Epithelial cell of esophagus (primary cell): Measurements from ENCODE around the gene TUBA8.
"Not testable (repeated sequence)": the region's sequence is repeated elsewhere in the genome, so short reads cannot be mapped to it uniquely, and the experiment has no call there.

Experiments used
- DNase-seq: peaks from one replicate; pipeline ENCODE4 v3.0.0; 2010; ENCODE audit warnings: low read depth
- H3K4me3 ChIP-seq: 2 replicates; pipeline ENCODE4 v1.5.1; 2011; ENCODE audit warnings: mild to moderate bottlenecking, low read length, control low read depth
- TF ChIP-seq, protein P1 (sequence below): IDR thresholded peaks from 2 replicates; pipeline ENCODE4 v1.5.1; 2011; ENCODE audit warnings: low read depth, mild to moderate bottlenecking, low read length, control low read depth, inconsistent platforms; ENCODE audit not compliant: insufficient read depth; ENCODE audit errors: missing control alignments

The TUBA8 gene

DNA sequence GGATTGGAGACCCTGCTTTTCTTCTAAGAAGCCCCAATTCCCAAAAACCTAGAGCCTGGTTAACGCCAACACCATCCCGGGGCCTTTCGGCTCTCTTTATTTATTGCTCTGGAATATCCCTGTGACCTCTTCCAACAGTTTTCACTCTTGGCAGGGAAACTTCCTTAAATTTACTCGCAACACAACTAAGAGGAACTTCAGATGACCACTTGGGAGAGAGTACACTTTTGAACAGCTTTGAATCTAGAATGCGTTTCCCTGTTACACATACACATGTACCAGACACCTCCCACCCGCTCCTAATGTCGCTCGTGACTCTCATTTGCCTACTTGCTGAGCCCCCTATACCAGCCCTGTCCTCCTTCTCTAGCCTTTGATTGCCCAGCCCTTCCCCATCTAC lies 19.4 kb downstream of the TUBA8 start:
- TF ChIP-seq, protein P1, sequence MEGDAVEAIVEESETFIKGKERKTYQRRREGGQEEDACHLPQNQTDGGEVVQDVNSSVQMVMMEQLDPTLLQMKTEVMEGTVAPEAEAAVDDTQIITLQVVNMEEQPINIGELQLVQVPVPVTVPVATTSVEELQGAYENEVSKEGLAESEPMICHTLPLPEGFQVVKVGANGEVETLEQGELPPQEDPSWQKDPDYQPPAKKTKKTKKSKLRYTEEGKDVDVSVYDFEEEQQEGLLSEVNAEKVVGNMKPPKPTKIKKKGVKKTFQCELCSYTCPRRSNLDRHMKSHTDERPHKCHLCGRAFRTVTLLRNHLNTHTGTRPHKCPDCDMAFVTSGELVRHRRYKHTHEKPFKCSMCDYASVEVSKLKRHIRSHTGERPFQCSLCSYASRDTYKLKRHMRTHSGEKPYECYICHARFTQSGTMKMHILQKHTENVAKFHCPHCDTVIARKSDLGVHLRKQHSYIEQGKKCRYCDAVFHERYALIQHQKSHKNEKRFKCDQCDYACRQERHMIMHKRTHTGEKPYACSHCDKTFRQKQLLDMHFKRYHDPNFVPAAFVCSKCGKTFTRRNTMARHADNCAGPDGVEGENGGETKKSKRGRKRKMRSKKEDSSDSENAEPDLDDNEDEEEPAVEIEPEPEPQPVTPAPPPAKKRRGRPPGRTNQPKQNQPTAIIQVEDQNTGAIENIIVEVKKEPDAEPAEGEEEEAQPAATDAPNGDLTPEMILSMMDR: no peak
- H3K4me3 ChIP-seq: no peak overlapping the region

DNA sequence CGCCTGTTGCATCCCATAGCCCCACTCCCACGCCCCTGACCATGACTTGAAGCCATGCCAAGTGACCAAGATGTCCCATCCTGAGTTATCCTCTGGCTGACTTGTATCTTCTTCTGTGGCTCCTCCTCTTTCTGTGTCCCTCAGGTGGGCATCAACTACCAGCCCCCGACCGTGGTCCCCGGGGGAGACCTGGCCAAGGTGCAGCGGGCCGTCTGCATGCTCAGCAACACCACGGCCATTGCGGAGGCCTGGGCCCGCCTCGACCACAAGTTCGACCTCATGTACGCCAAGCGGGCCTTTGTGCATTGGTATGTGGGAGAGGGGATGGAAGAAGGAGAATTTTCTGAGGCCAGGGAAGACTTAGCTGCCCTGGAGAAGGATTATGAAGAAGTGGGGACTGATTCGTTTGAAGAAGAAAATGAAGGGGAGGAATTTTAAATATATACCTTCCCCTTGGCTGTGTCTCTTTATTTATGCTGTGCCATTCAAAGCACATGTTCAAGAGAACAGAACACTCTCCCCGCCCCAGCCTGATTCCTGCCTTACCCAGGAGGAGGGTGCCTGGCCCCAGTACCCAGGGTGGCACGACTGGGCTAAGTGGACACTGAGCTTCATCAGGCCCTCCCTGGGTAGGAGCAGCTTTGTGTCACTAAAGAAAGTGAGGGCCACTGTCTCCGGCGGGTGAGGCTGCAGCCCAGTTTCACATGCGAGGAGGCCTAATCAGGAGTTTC lies 20.3 kb downstream of the TUBA8 start:
- no peak overlapping the region for H3K4me3 ChIP-seq
- no peak for DNase-seq
- TF ChIP-seq, protein P1: no peak

More for the DNA sequence above, 19.4 kb downstream of the TUBA8 start:
- no peak for DNase-seq

DNA sequence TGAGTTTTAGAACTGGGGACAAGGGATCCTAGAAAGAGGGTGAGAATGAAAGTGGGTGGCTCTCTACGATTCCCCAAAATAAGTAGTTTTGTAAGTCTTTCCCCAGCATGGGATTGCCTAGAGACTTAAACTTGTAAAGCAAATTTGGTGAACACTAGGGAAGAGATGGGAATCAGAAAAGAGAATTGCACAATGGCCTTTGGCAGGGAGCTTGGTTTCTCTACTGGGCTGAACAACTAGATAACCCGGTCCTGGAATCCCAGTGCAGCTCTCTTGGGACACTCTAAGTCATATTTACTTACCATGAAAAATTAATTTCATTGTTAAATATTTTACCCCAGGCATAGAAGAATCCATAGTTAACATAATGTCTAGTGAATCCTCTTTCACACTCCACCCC lies 22.8 kb downstream of the TUBA8 start:
- TF ChIP-seq, protein P1: no peak
- DNase-seq: peak; percentile 25
- H3K4me3 ChIP-seq: no peak overlapping the region

DNA sequence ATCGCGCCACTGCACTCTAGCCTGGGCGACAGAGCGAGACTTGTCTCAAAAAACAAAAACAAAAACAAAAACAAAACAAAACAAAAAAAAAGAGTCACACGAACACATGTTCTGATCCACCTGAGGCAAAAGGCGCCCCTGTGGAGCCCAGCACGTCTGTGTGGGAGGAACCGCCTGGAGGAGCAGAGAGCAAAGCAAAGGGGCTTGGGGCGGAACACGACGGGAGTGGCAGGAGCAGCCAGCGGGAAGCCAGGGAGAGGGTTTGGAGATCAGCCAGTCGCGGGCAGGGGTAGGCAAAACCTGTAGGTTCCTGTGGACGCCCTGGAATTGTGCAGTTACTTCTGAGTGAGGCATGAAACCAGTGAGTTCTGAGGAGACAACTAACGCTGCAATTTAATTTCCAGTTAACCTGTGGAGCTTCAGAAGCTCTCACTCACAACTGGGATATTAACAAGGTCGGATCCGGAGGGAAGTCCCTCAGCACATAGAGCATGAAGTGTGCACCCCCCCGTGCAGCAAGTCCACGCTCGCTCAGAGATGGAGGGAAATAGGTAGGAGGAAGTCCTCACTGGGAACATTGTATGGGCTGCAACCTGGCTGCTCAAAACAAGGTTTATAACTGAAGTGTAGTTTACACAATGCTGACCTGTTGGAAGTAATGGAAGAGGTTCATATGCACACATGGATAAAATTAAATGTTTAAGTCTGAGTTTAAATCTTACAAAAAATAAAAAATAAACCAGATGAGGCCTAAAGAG lies 26.1 kb downstream of the TUBA8 start:
- TF ChIP-seq, protein P1: no peak
- DNase-seq: no peak
- H3K4me3 ChIP-seq: no peak overlapping the region

DNA sequence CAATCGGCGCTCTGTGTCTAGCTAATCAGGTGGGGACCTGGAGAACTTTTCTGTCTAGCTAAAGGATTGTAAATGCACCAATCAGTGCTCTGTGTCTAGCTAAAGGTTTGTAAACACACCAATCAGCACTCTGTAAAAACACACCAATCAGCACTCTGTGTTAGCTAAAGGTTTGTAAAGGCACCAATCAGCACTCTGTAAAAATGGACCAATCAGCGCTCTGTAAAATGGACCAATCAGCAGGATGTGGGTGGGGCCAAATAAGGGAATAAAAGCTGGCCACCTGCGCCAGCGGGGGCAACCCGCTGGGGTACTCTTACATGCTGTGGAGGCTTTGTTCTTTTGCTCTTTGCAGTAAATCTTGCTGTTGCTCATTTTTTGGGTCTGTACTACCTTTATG lies 30.4 kb downstream of the TUBA8 start:
- not testable (repeated sequence) for H3K4me3 ChIP-seq, DNase-seq

DNA sequence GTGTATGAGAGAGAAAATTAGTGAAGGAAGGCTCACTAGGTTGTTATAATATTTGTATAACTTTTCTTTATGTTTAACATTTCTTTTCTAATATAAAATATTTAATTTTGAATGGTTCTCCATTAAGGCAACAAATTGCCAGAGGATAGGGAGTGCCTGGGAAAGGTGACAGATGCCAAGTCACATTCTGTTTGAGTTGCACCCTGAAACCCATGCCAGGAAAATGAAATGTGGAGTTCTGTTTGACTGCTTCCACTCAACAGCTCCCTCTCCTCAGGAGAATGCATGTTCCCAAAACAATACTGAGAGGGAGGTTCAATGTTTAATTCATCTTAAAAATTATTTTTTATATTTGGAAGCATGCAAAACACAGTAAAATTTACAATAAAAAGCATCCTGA lies 33.5 kb downstream of the TUBA8 start:
- TF ChIP-seq, protein P1: no peak
- no peak for DNase-seq
- no peak overlapping the region for H3K4me3 ChIP-seq

DNA sequence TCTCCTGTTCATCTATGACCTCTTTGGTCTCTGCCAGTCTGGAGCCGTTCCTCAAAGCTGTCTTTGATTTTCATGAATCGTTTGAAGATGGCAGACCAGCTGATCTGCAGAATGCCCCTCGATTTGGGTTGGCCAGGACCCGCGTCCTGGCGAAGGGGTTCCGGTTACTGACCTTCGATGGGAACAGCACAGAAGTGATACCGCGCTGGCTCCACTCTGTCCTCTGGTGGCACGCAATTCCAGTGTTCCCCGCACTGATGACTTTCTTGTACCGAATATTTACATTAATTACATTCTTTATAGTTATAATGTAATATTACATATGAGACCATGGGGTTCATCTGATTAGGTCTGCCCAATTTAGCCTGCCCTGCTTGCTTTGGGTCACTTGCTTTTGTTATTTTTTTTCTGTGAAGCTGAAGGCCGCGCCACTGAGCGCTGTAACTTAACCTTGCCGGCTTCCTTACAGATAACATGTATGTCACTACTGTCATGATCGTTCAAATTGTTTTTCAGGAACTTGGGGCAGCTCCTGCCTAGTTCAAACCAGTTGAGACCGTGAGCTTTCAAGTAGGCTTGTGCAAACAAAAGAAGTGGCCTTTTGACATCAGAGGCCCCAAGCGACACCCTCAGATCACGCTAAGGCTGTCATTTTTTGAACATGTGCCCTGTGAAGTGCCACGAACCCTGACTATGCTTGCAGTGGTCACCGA lies 35.2 kb downstream of the TUBA8 start:
- TF ChIP-seq, protein P1: no peak
- DNase-seq: no peak
- H3K4me3 ChIP-seq: no peak overlapping the region
